A549 treated with GW870086 at 1 μM for 4 hours (cell line): ENCODE data around the gene RPAP2. TPM values are rescaled to one million over a fixed set of nuclear protein-coding genes. Genes with fewer than 3 reads are reported as not detected.

Experiments used
- total RNA-seq: library from RNA; stranded (reverse); fragments of 200-300 nt; extraction: Qiagen RNA extraction; gene quantifications from 5 replicates; pipeline ENCODE4 v1.2.3, GENCODE V29; 2022; ENCODE audit warnings: low read depth

The RPAP2 gene
- total RNA-seq: 9.5 to 12.1 TPM (median 11.3 TPM) in 5 replicates

GRCh38 chr1:92298573-92299476 is at the start of gene RPAP2, which contains the start of gene GLMN:
TSS of gene RPAP2 (plus strand) at chr1:92299059. CDS start at chr1:92299074, 15 bp downstream.
TSS of gene GLMN (minus strand) at chr1:92298987. CDS start at chr1:92297999, 988 bp downstream.

Other genes starting within 250 kb of the RPAP2 start
- not detected in 5 replicates for gene SETSIP, start 223.6 kb upstream of the RPAP2 start, total RNA-seq
- gene BTBD8, start 218.7 kb upstream of the RPAP2 start, total RNA-seq: 0.51 to 0.84 TPM (median 0.57 TPM) in 5 replicates
- not detected in 5 replicates for gene C1orf146, start 81.1 kb upstream of the RPAP2 start, total RNA-seq
- 6.2 to 8.1 TPM (median 7.4 TPM) in 5 replicates for gene GLMN, start 72 bp upstream of the RPAP2 start, total RNA-seq
- gene GFI1, start 187.9 kb downstream of the RPAP2 start, total RNA-seq: 0.15 to 0.24 TPM (median 0.22 TPM) in 4 of 5 replicates, not detected in the other